NCI-H1436 (cell line): ENCODE data around the gene MINK1.
A peak's percentile ranks its signal among the peaks of the same experiment; 100 is the strongest.

Experiments
- DNase-seq: peaks from one replicate; lab custom pipeline; 2025; lab: John Stamatoyannopoulos, UW

The MINK1 gene

DNA sequence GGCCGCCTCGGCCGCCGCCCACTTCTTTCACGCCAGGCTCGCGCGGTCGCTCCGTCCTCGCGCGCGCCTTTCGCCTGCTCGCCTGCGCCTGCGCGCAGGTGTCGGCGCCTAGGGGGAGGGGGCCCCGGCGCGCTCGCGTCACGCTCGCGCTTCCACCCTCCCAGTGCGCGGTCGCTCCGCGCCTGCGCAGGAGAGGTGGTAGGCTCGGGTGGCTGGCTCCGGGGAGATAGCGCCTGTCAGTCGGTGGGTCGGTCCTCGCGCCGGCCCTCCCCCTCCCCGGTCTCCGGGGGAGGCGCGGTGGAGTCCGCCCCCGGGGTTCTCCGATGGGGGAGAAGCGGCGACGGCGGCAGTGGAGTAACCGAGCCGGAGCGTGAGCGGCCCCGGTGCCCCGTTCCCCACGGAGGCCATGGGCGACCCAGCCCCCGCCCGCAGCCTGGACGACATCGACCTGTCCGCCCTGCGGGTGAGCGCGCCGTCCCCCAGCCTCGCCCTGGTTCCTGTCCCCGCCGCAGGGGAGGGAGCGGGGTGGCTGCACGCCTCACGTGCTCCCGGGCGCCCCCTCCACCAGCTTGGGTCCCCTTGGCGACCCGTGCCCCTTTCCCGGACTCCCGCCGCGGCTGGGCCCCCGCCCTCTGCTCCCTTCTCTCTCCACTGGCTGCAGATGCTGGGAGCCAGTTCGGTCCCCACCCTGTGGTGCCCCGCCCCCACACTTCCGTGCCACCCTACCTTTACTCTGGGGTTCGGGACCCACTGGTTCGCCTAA, at the start of gene MINK1:
Gene MINK1 (plus strand): TSS at position 163 of the 763 bp plus-strand sequence. CDS start 244 bp downstream, at position 407.
- DNase-seq: peak; percentile 87

- DNase-seq: no peak
These were observed 47.6 kb upstream of the MINK1 start for GRCh38 chr17:4785311-4786105.

DNA sequence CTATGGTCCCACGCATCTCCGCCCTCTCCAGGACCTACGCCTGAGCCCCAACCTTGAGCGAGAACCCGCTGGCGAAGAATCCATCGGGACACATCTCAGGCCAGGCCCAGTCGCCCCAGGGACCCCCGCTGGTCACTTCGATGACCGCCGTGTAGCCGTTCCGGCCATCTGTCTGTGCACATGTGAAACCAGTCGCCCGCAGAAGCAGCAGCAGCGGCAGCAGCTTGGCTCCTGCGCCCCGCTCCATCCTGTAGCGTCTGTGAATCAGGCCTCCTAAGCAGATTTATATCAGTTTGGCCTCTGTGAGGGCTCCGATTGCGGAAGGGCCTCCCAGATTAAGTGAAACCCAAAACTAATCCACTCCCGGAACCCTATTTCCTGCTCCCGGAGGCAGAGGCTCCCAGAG, 47.0 kb upstream of the MINK1 start, which contains the start of gene VMO1:
Gene VMO1 (minus strand): TSS at position 259 of the 406 bp plus-strand sequence. CDS start 12 bp downstream, at position 247.
- no peak for DNase-seq

DNA sequence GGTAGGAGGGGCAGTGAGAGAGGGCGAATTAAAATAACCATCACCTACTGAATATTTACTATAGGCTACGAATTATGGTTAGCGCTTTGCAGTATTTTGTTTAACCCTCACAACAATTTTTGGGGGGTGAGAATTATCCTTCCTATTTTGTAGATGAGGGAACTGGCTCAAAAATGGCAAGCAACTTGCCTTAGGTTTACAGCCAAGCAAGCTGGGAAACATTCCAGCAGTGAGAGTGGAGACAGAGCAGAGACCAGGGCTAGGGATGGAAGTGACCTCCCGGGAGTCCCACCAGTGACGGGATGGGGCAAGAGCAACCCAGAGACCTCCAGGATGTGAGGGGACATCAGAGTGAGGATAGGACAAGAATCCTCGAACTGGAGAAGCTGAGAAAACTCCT, 46.6 kb upstream of the MINK1 start:
- no peak for DNase-seq

- DNase-seq: no peak
These were observed 44.9 kb upstream of the MINK1 start for GRCh38 chr17:4788159-4788806.

GRCh38 chr17:4788807-4789700, 44.1 kb upstream of the MINK1 start, which contains the start of gene GLTPD2:
Gene GLTPD2, plus strand, starts transcription at chr17:4788964. Its CDS starts 48 bp downstream, at chr17:4789012.
- DNase-seq: no peak

GRCh38 chr17:4789701-4789950, 43.5 kb upstream of the MINK1 start:
- DNase-seq: no peak

GRCh38 chr17:4789951-4790704, 43.0 kb upstream of the MINK1 start:
- peak; percentile 67 for DNase-seq

- no peak for DNase-seq
These were observed 42.4 kb upstream of the MINK1 start for GRCh38 chr17:4790705-4791088.

GRCh38 chr17:4795168-4795567, 38.0 kb upstream of the MINK1 start:
- DNase-seq: no peak

GRCh38 chr17:4796552-4796920, 36.6 kb upstream of the MINK1 start:
- DNase-seq: no peak

GRCh38 chr17:4800462-4801196, 32.5 kb upstream of the MINK1 start:
- no peak for DNase-seq

DNA sequence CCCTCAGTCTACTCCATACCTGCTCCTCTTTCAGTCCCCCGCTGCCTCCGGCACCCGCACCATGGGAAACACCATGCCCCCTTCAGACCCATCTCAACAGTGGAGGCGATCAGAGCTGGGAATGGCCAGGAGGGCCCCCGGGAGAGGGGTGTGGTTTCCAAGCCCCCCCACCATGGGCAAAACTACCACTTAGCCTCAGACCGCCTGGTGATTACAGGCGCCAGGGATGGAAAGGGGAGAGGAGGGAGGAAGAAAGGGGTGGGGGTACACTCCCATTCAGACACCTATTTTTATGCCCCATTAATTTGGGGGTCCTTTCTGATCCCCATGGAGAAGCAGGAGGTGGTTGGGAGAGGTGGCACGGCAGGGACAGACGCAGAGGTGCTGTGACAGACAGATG, 30.9 kb upstream of the MINK1 start, which contains the start of gene C17orf114:
Gene C17orf114 (minus strand): TSS at position 101 of the 400 bp plus-strand sequence.
- no peak for DNase-seq

DNA sequence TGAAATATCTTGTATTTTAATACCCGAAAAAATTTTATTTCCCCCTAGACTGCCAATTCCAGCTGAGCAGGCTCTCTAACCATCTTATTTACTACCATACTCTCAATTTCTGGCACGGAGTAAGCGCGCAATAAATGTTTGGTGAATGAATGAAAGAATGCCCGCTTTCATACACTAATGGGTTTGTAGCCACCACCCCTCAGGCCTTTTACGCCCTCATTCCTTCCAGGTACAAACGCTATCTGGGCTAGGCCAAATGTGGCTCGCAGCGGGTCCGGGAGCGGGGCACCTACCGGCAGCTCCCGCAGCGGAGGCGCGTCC, 26.7 kb upstream of the MINK1 start:
- no peak for DNase-seq

DNA sequence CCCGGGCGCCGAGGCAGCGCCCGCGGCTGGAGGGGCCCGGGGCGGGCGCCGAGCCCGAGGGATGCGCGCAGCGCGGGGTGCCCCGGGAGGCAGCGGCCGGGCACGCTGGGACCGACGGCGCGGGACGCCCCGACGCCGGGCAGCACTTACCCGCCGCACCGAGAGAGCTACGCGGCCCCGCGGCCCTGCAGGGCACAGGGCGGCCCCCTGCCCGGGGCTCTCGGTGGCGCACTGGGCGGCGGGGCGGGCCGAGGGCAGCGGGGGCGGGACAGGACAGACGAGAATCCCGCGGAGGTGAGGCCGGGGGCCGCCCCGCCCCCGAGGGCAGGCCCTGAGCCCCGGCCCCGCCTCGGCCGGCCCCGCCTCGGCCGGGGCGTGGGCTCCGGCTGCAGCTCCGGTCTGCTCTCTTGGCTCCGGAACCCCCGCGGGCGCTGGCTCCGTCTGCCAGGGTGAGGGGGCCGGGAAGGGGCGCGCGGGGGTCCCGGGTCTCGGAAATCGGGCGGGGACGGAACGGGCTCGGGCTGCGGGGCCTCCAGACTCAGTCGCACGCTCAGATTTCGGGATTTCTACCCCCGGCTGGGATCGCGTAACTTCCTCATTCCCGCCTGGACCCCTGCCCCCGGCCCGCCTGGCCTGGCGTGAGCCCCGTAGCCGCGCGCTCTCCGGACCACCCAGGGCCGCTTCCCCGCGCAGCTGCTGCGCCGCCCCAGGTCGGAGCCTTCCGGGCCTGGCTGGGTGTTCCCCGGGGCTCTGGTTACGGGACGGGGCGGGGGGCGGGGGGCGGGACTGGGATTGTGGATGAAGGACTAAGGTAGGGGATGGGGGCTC, 26.1 kb upstream of the MINK1 start, which contains the start of gene PLD2:
Gene PLD2 (plus strand): TSS at position 376 of the 828 bp plus-strand sequence. CDS start 621 bp downstream, outside the sequence.
- DNase-seq: peak; percentile 83

DNA sequence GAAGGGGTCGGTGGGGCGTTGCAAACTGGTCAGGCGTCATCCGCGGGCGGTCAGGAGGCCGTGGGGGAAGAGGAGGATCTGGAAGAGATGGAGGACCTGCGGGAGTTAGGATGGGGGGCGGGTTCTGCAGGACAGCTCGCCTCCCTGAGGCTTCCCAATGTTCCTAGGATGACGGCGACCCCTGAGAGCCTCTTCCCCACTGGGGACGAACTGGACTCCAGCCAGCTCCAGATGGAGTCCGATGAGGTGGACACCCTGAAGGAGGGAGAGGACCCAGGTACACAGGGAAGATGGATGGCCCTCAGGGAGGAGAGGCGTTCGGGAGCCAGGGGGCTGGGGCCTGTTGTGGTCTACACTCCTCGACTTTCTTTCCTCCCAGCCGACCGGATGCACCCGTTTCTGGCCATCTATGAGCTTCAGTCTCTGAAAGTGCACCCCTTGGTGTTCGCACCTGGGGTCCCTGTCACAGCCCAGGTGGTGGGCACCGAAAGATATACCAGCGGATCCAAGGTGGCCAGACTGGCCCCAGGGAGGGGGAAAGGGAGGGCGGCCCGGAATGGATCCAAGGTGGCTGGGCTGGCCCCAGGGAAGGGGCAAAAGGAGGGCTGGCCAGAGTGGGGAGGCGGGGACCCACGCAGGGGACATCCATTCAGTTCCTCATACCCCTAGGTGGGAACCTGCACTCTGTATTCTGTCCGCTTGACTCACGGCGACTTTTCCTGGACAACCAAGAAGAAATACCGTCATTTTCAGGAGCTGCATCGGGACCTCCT, 25.3 kb upstream of the MINK1 start:
- no peak for DNase-seq

DNA sequence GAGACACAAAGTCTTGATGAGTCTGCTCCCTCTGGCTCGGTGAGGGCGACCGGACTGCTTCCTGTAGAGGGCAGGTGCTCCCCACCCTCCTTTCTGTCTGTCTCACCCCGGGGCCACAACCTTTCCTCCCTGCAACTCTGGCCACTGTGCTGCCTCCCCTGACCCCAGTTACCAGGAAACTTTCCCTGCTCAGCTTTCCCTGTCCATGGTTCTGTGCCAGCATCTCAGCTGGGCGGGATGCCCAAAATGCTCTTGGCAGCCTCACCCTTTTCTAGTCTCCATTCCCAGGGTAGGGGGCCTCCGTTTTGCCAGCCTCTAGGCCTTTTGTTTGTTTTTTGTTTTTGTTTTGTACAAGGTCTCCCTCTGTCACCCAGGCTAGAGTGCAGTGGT, 24.8 kb upstream of the MINK1 start:
- DNase-seq: no peak

GRCh38 chr17:4810696-4811290, 22.3 kb upstream of the MINK1 start:
- no peak for DNase-seq
